Breast epithelium (tissue), 4 donors: ENCODE results near the gene AHDC1. TPM values are rescaled to one million over a fixed set of nuclear protein-coding genes. Genes with fewer than 3 reads are reported as not detected.

Experiments
- DNase-seq, 2 donors: peaks; one replicate each; pipeline ENCODE4 v3.0.0-alpha.2; 2019; ENCODE audit warnings: low spot score in 2 of 2
- H3K27ac ChIP-seq, 2 donors: fragments of 200-600 bp; sonication (generic) in 1 of 2; one replicate each; pipeline ENCODE4 v1.5.1; 2016 to 2019; ENCODE audit warnings: mild to moderate bottlenecking in 1 of 2
- H3K27me3 ChIP-seq, 2 donors: fragments of 200-600 bp; sonication (generic) in 1 of 2; one replicate each; pipeline versions ENCODE4 v1.5.1 to v1.6.0; 2017 to 2019; ENCODE audit warnings: control low read depth in 1 of 2, mild to moderate bottlenecking in 1 of 2
- H3K36me3 ChIP-seq: fragments of 200-600 bp; one replicate; pipeline ENCODE4 v1.5.1; 2019
- H3K4me1 ChIP-seq, 2 donors: fragments of 200-600 bp; sonication (generic); one replicate each; pipeline ENCODE4 v1.5.1; 2016 to 2019; ENCODE audit warnings: control low read depth in 1 of 2
- H3K4me3 ChIP-seq, 3 donors: fragments of 200-600 bp; sonication (generic); 1 replicate in 2 of 3; 2 replicates in 1 of 3; pipeline ENCODE4 v1.5.1; 2016 to 2019; ENCODE audit warnings: mild to moderate bottlenecking in 3 of 3, moderate library complexity in 2 of 3
- H3K9me3 ChIP-seq, 2 donors: fragments of 200-600 bp; sonication (generic) in 1 of 2; one replicate each; pipeline ENCODE4 v1.5.1; 2016 to 2019; ENCODE audit warnings: control low read depth in 1 of 2
- CTCF ChIP-seq, 3 donors: fragments of 450-650 bp; IDR thresholded peaks; one replicate each; pipeline ENCODE4 v1.5.1; 2016 to 2017; ENCODE audit warnings: antibody characterized with exemption in 3 of 3, mild to moderate bottlenecking in 3 of 3, moderate library complexity in 3 of 3
- POLR2A ChIP-seq: fragments of 450-650 bp; IDR thresholded peaks from one replicate; pipeline ENCODE4 v1.6.1; 2016; ENCODE audit warnings: antibody characterized with exemption, mild to moderate bottlenecking, moderate library complexity
- POLR2AphosphoS5 ChIP-seq, 3 donors: sonication (generic); formaldehyde crosslinking; IDR thresholded peaks; one replicate each; pipeline ENCODE4 v1.6.1; 2017; ENCODE audit warnings: antibody characterized with exemption in 3 of 3
- intact Hi-C: fragments of 100-400 bp; cut with DNase I; formaldehyde crosslinking; loops from one replicate; pipeline ENCODE4 v1.15.1; 2023; ENCODE audit warnings: low total_unique reads
- total RNA-seq, 3 donors: library from RNA; depleted of rRNA; stranded (reverse); fragments of >200 nt; gene quantifications; one replicate each; pipeline ENCODE4 v1.1.0, GENCODE V29; 2016

AHDC1 gene
- total RNA-seq, 3 donors from 2014 or later = 10.7 to 17.1 (median 15.4) TPM

- Histone ChIP-seq H3K27ac (peak overlapping the region; percentile 92 to 95), H3K27me3 (no peaks in the 10 kb centered on the region), H3K4me1 (peaks cover 37 to 83% of the 10 kb centered on the region in 2 donors), H3K4me3 (peak overlapping the region in 1 of 3 donors; percentile 26), H3K9me3 (no peaks in the 10 kb centered on the region), H3K36me3 (no peaks in the 10 kb centered on the region)
- TF ChIP-seq POLR2A (no peak), CTCF (IDR thresholded peaks at IDR 0.05) (no peak)
- intact Hi-C loops = no loop called here
- DNase-seq = no peak
Measured at GRCh38 chr1:27564710-27565649, 39.0 kb downstream of the AHDC1 start.

DNA sequence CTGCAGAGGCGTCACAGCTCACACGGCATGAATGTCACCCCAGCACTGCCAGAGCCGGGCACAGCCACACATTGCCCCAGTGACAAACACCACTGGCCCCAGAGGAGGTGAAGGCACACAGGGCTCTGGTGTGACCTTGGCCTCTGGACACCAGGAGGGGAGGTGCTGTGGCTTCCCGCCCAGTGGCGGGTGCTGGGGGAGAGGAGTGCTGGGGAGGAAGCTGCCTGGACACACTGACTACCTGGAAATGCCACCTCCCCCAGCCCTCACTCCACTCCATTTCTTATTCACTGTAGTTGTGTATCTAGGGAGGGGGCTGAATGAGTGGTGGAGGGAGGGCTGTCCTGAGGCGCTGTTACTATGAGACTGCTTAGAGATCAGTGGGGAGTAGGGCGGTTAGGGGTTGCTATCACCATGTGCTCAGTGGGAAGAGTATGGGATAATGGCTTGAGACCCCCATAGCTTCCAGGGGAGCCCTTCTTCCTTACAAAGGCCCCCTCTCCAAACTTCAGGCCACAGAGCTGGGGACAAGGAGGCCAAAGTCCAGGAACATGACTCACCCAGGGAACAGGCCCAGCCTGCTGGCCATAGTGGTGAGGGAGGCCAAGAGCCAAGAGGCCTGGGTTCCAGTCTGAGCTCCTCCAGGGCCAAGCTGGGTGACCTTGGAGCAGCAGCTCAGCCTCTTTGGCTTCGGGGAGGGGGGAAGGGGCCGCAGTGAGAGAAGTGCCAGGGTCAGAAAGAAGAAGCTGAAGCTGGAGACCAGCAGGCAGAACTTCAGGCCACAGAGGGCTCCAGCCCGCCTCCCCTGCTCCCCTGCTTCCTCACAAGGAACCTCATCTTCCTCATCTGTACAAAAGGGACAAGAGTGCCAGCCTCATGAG lies 40.1 kb downstream of the AHDC1 start:
- no peak for DNase-seq
- Histone ChIP-seq H3K36me3 (no peaks in the 10 kb centered on the region), H3K27me3 (no peaks in the 10 kb centered on the region), H3K9me3 (no peaks in the 10 kb centered on the region), H3K4me3 (peak overlapping the region in 1 of 3 donors; percentile 43), H3K27ac (peak overlapping the region; percentile 92 to 95), H3K4me1 (peaks cover 34 to 72% of the 10 kb centered on the region in 2 donors)
- intact Hi-C loops = no loop called here
- TF ChIP-seq POLR2A = no peak
- TF ChIP-seq POLR2AphosphoS5 (IDR thresholded peaks at IDR 0.05) = no peak
- no peak for TF ChIP-seq CTCF (IDR thresholded peaks at IDR 0.05)

GRCh38 chr1:27563341-27563590 lies 40.7 kb downstream of the AHDC1 start:
- DNase-seq = no peak
- H3K27me3 ChIP-seq = no peaks in the 10 kb centered on the region
- intact Hi-C loops = no loop called here
- H3K9me3 ChIP-seq = no peaks in the 10 kb centered on the region
- peak overlapping the region in 1 of 3 donors; percentile 43 for H3K4me3 ChIP-seq
- peak overlapping the region; percentile 92 to 95 for H3K27ac ChIP-seq
- TF ChIP-seq POLR2AphosphoS5 (IDR thresholded peaks at IDR 0.05) (no peak), POLR2A (no peak), CTCF (IDR thresholded peaks at IDR 0.05) (no peak)
- H3K36me3 ChIP-seq = no peaks in the 10 kb centered on the region
- H3K4me1 ChIP-seq = peaks cover 34 to 70% of the 10 kb centered on the region in 2 donors

- intact Hi-C loops = no loop called here
- Histone ChIP-seq H3K4me1 (peaks cover 39 to 67% of the 10 kb centered on the region in 2 donors), H3K4me3 (peak overlapping the region in 1 of 3 donors; percentile 50), H3K27ac (peak overlapping the region; percentile 92 to 95), H3K27me3 (no peaks in the 10 kb centered on the region), H3K36me3 (no peaks in the 10 kb centered on the region), H3K9me3 (no peaks in the 10 kb centered on the region)
- TF ChIP-seq CTCF (IDR thresholded peaks at IDR 0.05) (no peak), POLR2A (no peak), POLR2AphosphoS5 (IDR thresholded peaks at IDR 0.05) (no peak)
- DNase-seq = no peak
Measured at GRCh38 chr1:27562534-27563340, 41.2 kb downstream of the AHDC1 start.
